ENCODE data around the gene ECT2. TPM values are rescaled to one million over a fixed set of nuclear protein-coding genes. Genes with fewer than 3 reads are reported as not detected.
"Not testable (repeated sequence)": the region's sequence is repeated elsewhere in the genome, so short reads cannot be mapped to it uniquely, and the experiment has no call there.

The ECT2 gene
- total RNA-seq, 4 donors from 2014 or later: 6.8 to 10.7 (median 7.2) TPM

GRCh38 chr3:172716476-172716875, 34.0 kb upstream of the ECT2 start:
- intact Hi-C loops (cut with DNase I): no loop called here
- no peaks in the 10 kb centered on the region for H3K4me1 ChIP-seq
- no peaks in the 10 kb centered on the region for H3K27me3 ChIP-seq
- H3K9me3 ChIP-seq: no peaks in the 10 kb centered on the region
- H3K4me3 ChIP-seq (replicated peaks in 1 of 3): no peak overlapping the region
- no peak overlapping the region for H3K27ac ChIP-seq
- DNase-seq: no peak
- H3K36me3 ChIP-seq: no peaks in the 10 kb centered on the region
- TF ChIP-seq CTCF (IDR thresholded peaks at IDR 0.05) (no peak), POLR2A (IDR thresholded peaks at IDR 0.05) (no peak)
- 75 to 76% methylated on average over 5 of the region's 5 CpGs for WGBS, 2 donors

- Histone ChIP-seq H3K4me3 (replicated peaks in 1 of 3) (no peak overlapping the region), H3K9me3 (no peaks in the 10 kb centered on the region), H3K27ac (no peak overlapping the region), H3K27me3 (no peaks in the 10 kb centered on the region), H3K36me3 (no peaks in the 10 kb centered on the region), H3K4me1 (no peaks in the 10 kb centered on the region)
- intact Hi-C loops (cut with DNase I): no loop called here
- TF ChIP-seq POLR2A (IDR thresholded peaks at IDR 0.05) (no peak), CTCF (IDR thresholded peaks at IDR 0.05) (peak in 1 of 6 experiments; percentile 18)
- WGBS, 2 donors: 83 to 86% methylated on average over 4 of the region's 4 CpGs
- no peak for DNase-seq
Observed at GRCh38 chr3:172717493-172718088, 32.9 kb upstream of the ECT2 start.

GRCh38 chr3:172722536-172723040, 27.9 kb upstream of the ECT2 start:
- 86 to 92% methylated on average over 8 of the region's 8 CpGs for WGBS, 2 donors
- H3K4me1 ChIP-seq; H3K4me3 ChIP-seq (replicated peaks in 1 of 3); H3K36me3 ChIP-seq; DNase-seq; H3K27ac ChIP-seq; intact Hi-C loops (cut with DNase I); H3K27me3 ChIP-seq; H3K9me3 ChIP-seq: not testable (repeated sequence)

- no peak for DNase-seq
- H3K9me3 ChIP-seq: no peaks in the 10 kb centered on the region
- no peak overlapping the region for H3K27ac ChIP-seq
- no peak for TF ChIP-seq CTCF (IDR thresholded peaks at IDR 0.05)
- TF ChIP-seq POLR2A (IDR thresholded peaks at IDR 0.05): no peak
- intact Hi-C loops (cut with DNase I): no loop called here
- H3K4me3 ChIP-seq (replicated peaks in 1 of 3): no peak overlapping the region
- H3K27me3 ChIP-seq: no peaks in the 10 kb centered on the region
- WGBS, 2 donors: 80% methylated on average over 1 of the region's 1 CpG
- H3K4me1 ChIP-seq: no peaks in the 10 kb centered on the region
- H3K36me3 ChIP-seq: no peaks in the 10 kb centered on the region
Observed at GRCh38 chr3:172726380-172726779, 24.1 kb upstream of the ECT2 start.

- no peaks in the 10 kb centered on the region for H3K9me3 ChIP-seq
- no peak for TF ChIP-seq CTCF (IDR thresholded peaks at IDR 0.05)
- TF ChIP-seq POLR2A (IDR thresholded peaks at IDR 0.05): no peak
- no peaks in the 10 kb centered on the region for H3K27me3 ChIP-seq
- intact Hi-C loops (cut with DNase I): no loop called here
- no peak overlapping the region for H3K27ac ChIP-seq
- H3K4me3 ChIP-seq (replicated peaks in 1 of 3): no peak overlapping the region
- WGBS, 2 donors: 90 to 92% methylated on average over 2 of the region's 2 CpGs
- no peaks in the 10 kb centered on the region for H3K4me1 ChIP-seq
- no peaks in the 10 kb centered on the region for H3K36me3 ChIP-seq
- DNase-seq: no peak
Observed at GRCh38 chr3:172735014-172735413, 15.5 kb upstream of the ECT2 start.

All from thyroid gland (tissue), 4 donors.